HTR-8/SVneo (cell line): Measurements from ENCODE around the gene CNTFR.
"Not testable (repeated sequence)": the region's sequence is repeated elsewhere in the genome, so short reads cannot be mapped to it uniquely, and the experiment has no call there.

Source experiments
- DNase-seq: peaks from one replicate; pipeline ENCODE4 v3.0.0; 2011; ENCODE audit warnings: low spot score, mixed read lengths; ENCODE audit not compliant: insufficient read length
- FAIRE-seq: peaks from 2 replicates; lab custom pipeline; 2011; peaks lifted over from hg19 to GRCh38; lab: Jason Lieb, UNC

Gene CNTFR

GRCh38 chr9:34544035-34544434 lies 45.5 kb downstream of the CNTFR start:
- FAIRE-seq (no peak), DNase-seq (no peak)

- DNase-seq (no peak), FAIRE-seq (no peak)
Measured at GRCh38 chr9:34541540-34541939, 48.0 kb downstream of the CNTFR start.

GRCh38 chr9:34540827-34541226 lies 48.7 kb downstream of the CNTFR start:
- DNase-seq (peak; percentile 41), FAIRE-seq (no peak)

- no peak for FAIRE-seq
- DNase-seq = no peak
Measured at GRCh38 chr9:34536685-34537084, 52.8 kb downstream of the CNTFR start.

GRCh38 chr9:34532041-34532440 lies 57.5 kb downstream of the CNTFR start:
- not testable (repeated sequence) for FAIRE-seq, DNase-seq

- FAIRE-seq (no peak), DNase-seq (no peak)
Measured at GRCh38 chr9:34526026-34526425, 63.5 kb downstream of the CNTFR start.

- FAIRE-seq = no peak
- no peak for DNase-seq
Measured at GRCh38 chr9:34524349-34524748, 65.2 kb downstream of the CNTFR start.

GRCh38 chr9:34522971-34523797 lies 66.3 kb downstream of the CNTFR start, which contains the start of gene ENHO:
Gene ENHO (minus strand): TSS chr9:34522990. CDS start chr9:34521695, 1,295 bp downstream.
- FAIRE-seq (peak; percentile 55), DNase-seq (peak; percentile 84)

- no peak for DNase-seq
- no peak for FAIRE-seq
Measured at GRCh38 chr9:34522091-34522887, 67.2 kb downstream of the CNTFR start.

GRCh38 chr9:34521406-34522045 lies 68.0 kb downstream of the CNTFR start:
- DNase-seq = no peak
- FAIRE-seq = no peak

GRCh38 chr9:34520505-34521385 lies 68.8 kb downstream of the CNTFR start:
- FAIRE-seq (no peak), DNase-seq (no peak)

- FAIRE-seq (no peak), DNase-seq (no peak)
Measured at GRCh38 chr9:34520096-34520495, 69.4 kb downstream of the CNTFR start.

- DNase-seq = no peak
- FAIRE-seq = no peak
Measured at GRCh38 chr9:34519321-34520020, 70.1 kb downstream of the CNTFR start.

- DNase-seq (no peak), FAIRE-seq (no peak)
Measured at GRCh38 chr9:34518896-34519295, 70.6 kb downstream of the CNTFR start.

- FAIRE-seq (no peak), DNase-seq (no peak)
Measured at GRCh38 chr9:34518110-34518616, 71.4 kb downstream of the CNTFR start.

- DNase-seq (no peak), FAIRE-seq (no peak)
Measured at GRCh38 chr9:34517185-34517584, 72.3 kb downstream of the CNTFR start.

GRCh38 chr9:34515959-34516358 lies 73.6 kb downstream of the CNTFR start:
- FAIRE-seq = no peak
- no peak for DNase-seq

- FAIRE-seq (no peak), DNase-seq (no peak)
Measured at GRCh38 chr9:34514816-34515215, 74.7 kb downstream of the CNTFR start.

- FAIRE-seq = no peak
- no peak for DNase-seq
Measured at GRCh38 chr9:34514401-34514800, 75.1 kb downstream of the CNTFR start.
